GM06990 (cell line): Measurements from ENCODE around the gene CIART.
"Not testable (repeated sequence)": the region's sequence is repeated elsewhere in the genome, so short reads cannot be mapped to it uniquely, and the experiment has no call there.

Source experiments
- DNase-seq: peaks from one replicate; pipeline ENCODE4 v3.0.0-alpha.2; 2011; ENCODE audit not compliant: insufficient read length; ENCODE audit errors: extremely low read depth
- H3K27me3 ChIP-seq: replicated peaks from 2 replicates; pipeline ENCODE4 v1.6.0; 2011; ENCODE audit warnings: low read length; ENCODE audit not compliant: control insufficient read depth, insufficient read depth
- H3K36me3 ChIP-seq: 2 replicates; pipeline ENCODE4 v1.5.1; 2011; ENCODE audit warnings: low read length; ENCODE audit not compliant: control insufficient read depth, insufficient read depth
- H3K4me3 ChIP-seq: replicated peaks from 2 replicates; pipeline ENCODE4 v1.5.1; 2011; ENCODE audit warnings: low read depth, mild to moderate bottlenecking, control low read depth, low read length
- CTCF ChIP-seq: IDR thresholded peaks from 2 replicates; pipeline ENCODE4 v1.5.1; 2011; ENCODE audit warnings: low read length, control low read depth, mild to moderate bottlenecking, inconsistent platforms; ENCODE audit not compliant: insufficient read depth, poor library complexity, severe bottlenecking

CIART gene

GRCh38 chr1:150281758-150282557 lies at the start of gene CIART:
Gene CIART (plus strand): TSS chr1:150282554. CDS start chr1:150283268, 714 bp downstream.
- H3K36me3 ChIP-seq = no peaks in the 10 kb centered on the region
- H3K4me3 ChIP-seq = peak within 1 kb of the TSS; percentile 7
- no peak for DNase-seq
- TF ChIP-seq CTCF = no peak
- no peaks in the 10 kb centered on the region for H3K27me3 ChIP-seq

GRCh38 chr1:150232921-150233320 lies 49.4 kb upstream of the CIART start:
- DNase-seq, H3K27me3 ChIP-seq, H3K36me3 ChIP-seq: not testable (repeated sequence)
- H3K4me3 ChIP-seq = peak overlapping the region; percentile 92

GRCh38 chr1:150233359-150234308 lies 48.7 kb upstream of the CIART start:
- peaks cover 1% of the 10 kb centered on the region; the same call in 1 of the 2 replicates for H3K36me3 ChIP-seq
- DNase-seq = no peak

GRCh38 chr1:150234309-150234565 lies 48.1 kb upstream of the CIART start:
- no peak for DNase-seq
- peaks cover under 1% of the 10 kb centered on the region; the same call in 1 of the 2 replicates for H3K36me3 ChIP-seq
- peak overlapping the region; percentile 92 for H3K4me3 ChIP-seq
- TF ChIP-seq CTCF = no peak
- H3K27me3 ChIP-seq = no peaks in the 10 kb centered on the region

More at GRCh38 chr1:150233359-150234308, 48.7 kb upstream of the CIART start:
- no peak for TF ChIP-seq CTCF
- H3K4me3 ChIP-seq = peak overlapping the region; percentile 92
- no peaks in the 10 kb centered on the region for H3K27me3 ChIP-seq

- DNase-seq = peak; percentile 93
- Histone ChIP-seq H3K4me3 (peak overlapping the region; percentile 92), H3K27me3 (no peaks in the 10 kb centered on the region)
These were observed 47.6 kb upstream of the CIART start for GRCh38 chr1:150234566-150235293.

More at GRCh38 chr1:150234566-150235293, 47.6 kb upstream of the CIART start:
- no peaks in the 10 kb centered on the region; the same call in 1 of the 2 replicates for H3K36me3 ChIP-seq
- TF ChIP-seq CTCF = no peak
